HK-2 (cell line): Measurements from ENCODE around the gene DNHD1.

ENCODE experiments used
- DNase-seq: peaks from one replicate; pipeline ENCODE4 v3.0.0-alpha.2; 2018; ENCODE audit not compliant: unreplicated experiment

Gene DNHD1

GRCh38 chr11:6497069-6497839 is at the start of gene DNHD1:
Gene DNHD1 (plus strand): TSS chr11:6497280. CDS start chr11:6498216, 936 bp downstream.
- no peak for DNase-seq

DNA sequence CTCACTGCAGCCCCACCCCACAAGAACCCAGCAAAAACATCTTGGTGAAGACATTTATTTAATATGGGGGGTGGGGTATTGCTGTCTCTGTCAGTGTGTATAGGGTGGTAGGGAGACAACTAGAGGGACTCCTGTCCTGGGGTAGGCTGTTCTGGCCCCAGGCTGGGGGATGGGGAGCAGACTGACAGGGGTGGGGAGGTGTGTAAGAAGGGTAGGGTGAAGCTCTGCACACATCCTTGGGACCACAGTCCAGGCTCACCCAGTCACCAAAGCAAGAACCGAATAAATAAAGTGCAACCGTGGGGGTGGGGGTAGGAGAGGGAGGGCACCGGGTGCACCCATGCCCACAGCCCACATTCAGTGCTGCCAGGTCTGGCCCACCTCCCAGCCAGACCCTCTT is 48.5 kb upstream of the DNHD1 start:
- DNase-seq = no peak

DNA sequence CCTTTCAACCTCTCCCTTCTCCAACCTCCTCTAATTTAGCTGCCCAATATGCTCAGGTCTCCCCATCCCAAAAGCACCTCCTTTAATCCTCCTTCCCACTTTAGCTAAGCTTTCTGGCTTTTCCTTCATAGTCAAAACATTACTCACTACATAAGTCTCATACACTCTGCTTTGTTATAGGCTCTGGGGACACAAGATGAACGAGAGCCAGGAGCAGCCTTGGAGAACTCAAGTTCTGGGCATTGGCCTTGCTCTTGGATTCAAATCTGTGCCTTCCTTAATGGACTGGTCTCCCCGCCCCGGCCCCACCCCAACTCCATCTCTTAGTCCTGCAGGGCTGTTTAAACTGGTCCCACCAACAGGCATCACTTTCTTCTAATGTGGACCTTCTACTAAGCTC is 44.9 kb upstream of the DNHD1 start:
- DNase-seq = no peak

DNA sequence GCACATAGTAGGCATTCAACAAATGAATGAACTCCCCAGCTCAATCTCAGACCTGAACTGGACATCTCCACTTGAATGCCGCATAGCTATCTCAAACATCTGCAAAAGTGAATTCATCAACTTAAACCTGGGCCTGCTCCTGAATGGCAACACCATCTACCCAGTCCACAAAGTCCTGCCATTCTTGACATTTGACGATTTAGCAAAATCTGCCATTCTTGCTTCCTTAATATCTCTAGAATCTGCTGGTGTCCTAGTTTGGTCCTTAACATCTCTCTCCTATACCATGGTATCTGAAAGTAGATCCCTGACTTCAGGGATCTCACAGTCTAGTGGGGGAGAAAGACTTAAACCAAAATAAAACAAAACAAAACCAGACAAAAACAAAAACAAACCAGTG is 43.9 kb upstream of the DNHD1 start:
- no peak for DNase-seq

DNA sequence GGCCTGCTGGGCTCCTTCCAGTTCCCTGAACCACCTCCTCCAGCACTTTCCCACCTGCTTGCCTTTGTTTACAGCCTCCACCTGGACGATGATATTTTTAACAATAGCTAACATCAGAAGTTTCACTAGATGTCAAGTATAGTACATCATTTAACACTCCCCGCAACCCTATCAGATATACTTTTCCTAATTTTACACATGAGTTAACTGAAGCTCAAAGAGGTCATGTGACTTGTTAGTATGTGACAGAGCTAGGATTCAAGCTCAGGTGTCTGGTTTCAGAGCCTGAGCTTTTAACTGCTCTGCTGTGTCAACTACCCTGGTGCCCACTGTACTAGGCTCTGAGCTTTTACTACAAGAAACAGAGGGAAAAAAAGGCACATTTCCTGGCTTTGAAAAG is 42.0 kb upstream of the DNHD1 start:
- no peak for DNase-seq

DNA sequence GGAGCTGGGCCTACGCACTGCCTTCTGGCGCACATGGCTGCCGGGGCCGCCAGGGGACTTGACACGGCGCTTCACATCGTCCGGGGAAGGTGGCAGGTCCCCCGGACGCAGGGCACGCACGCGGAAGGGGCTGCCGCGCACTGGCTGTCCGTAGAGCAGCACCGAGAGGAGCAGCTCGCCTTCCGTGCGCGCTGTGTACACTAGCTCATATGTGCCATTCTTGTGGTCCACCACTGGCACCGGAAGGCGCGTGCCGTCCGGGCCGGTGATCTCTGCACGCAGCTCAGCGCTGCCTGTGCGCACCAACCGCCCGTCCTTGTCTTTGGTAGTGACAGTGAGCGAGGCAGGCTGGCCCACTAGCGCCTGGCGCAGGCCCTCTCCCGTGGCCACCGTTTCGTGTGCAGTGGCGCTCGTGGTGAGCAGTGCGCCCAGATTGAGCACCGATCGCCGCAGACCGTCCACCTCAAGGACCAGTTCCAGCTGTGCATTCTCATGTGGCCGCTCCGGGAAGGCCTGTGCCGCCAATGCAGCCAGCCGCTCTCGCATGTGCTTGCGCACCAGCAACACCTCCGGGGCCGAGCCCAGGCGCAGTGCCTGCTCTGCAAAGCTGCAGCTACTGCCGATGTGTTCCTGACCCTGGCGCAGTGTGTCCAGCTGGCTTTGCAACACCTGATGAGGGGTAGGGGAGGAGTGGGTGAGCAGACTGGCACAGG is 40.6 kb upstream of the DNHD1 start:
- no peak for DNase-seq

DNA sequence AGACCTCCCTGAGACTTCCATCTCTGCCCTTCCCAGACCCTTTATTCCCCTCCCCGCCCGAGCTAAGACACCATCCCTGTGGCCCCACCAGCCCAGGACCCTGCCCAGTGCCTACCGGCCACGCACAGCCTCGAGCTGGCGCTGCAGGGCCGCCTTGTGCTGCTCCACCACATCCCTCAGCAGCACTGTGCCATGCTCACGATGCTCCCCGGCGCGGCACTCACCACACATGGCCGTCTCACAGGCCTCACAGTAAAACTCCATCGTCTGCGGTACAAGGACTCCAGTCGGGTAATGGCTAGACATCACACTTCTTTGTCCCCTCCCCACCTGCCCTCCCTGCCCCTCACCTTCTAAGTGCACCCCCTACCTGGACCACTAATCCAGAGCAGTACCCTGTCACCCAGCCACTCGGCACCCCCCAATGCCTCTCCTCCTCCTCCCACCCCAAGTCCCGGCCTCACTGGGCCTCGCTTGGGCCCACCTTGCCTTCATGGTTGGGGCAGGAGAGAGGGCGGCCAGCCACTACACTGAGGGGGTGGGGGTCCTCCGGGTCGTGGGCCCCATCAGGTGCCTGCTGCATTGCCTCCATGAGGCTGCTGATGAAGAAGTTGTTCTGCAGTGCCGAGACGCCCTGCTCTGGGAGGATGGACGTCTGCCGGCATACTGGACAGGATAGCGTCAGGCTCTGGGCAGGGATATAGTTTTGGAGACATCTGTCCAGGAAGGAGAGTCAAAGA is 39.3 kb upstream of the DNHD1 start:
- no peak for DNase-seq

DNA sequence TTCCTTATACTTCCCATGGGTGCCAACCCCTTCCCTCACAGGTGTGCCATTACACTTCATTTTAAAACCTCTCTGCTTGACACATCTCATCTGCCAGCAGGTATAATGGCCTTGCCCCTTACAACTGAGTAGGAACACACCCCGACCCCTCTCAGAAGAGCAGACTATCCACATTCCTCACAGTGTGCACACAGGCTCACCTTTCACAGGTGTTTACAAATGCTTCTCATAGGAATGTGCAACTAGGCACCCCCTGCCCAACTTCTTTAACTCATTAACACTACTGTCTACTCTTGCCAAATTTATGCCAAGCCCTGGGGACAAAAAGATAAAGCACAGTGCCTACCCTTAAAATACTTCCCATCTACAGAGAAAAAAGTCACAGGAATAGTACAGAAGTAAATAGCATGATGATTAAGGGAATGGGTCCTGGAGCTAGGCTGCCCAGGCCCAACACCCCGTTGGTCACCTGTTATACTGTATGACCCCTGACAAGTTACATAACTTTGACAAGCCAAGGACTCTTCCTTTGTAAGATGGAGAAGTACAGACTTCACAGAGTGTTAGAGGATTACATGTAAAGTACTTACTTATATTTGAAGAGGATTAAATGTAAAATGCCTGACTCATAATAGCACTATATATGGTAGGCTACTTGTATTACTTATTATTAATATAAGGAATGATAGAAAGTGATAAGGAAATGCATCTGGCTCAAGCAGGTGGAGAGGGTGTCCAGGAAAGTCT is 38.6 kb upstream of the DNHD1 start:
- DNase-seq = no peak

- DNase-seq = no peak
These were observed 38.0 kb upstream of the DNHD1 start for GRCh38 chr11:6459099-6459450.

- DNase-seq = peak; percentile 30
These were observed 28.2 kb upstream of the DNHD1 start for GRCh38 chr11:6468712-6469495.

GRCh38 chr11:6469599-6469998 is 27.5 kb upstream of the DNHD1 start:
- no peak for DNase-seq

DNA sequence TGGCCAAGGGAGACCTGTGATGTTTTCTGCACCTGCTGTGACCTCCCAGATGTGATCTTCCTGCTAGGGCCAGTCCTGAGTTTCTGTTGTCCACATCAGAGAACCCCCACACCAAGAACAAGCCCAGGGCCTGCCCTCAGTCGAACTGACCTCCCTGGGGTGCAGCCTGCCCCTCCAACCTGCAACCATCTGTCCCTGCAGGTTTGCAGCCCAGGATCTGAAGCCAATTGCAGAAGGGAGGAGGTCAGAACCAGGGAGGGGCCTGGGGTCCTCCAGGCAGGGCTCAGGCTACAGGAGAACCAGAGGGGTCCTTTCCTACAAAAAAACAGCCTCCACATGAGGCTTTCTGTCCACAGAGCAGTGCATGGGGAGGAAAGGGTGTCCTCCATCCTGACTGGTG is 24.1 kb upstream of the DNHD1 start:
- no peak for DNase-seq

- peak; percentile 85 for DNase-seq
These were observed 23.3 kb upstream of the DNHD1 start, which contains the start of gene TRIM3 for GRCh38 chr11:6473451-6474412. Gene TRIM3 (minus strand): TSS chr11:6473941. CDS start chr11:6465695, 8,246 bp downstream.

DNA sequence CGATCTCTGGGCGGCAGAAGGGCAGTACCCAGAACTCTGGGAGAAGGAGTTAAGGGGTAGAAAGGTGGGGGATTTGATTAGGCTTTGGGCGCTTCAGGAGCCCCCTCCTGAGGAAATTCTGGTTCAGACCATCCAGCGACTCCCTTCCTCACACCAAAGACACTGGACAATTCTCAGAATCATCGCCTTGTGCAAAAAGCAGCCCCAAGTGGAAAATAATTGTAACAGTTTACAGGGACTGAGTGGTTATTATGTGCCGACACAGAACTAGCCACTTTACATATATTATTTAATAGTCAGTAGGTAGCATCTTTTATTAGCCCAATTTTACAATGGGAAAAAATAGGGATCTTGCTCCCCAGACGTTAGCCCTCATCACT is 22.7 kb upstream of the DNHD1 start:
- DNase-seq = no peak

GRCh38 chr11:6474806-6475500 is 22.1 kb upstream of the DNHD1 start:
- DNase-seq = no peak

DNA sequence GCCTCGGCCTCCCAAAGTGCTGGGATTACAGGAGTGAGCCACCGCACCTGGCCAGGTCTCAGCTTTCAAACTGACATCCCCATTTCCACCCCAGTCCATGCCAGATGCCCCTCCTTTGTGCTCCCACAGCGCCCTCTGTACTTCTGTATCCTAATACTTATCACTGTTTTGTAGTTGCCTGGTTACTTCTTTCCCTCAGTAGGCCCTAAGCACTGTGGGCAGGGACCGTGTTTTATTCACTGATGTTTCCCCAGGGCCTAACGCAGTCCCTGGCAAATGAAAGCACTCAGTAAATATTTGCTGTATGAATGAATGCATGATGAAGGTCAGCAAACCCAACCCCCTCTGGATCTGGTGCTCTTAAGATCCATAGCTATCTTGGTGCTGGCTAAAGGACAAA is 21.1 kb upstream of the DNHD1 start:
- DNase-seq = no peak

GRCh38 chr11:6476571-6476970 is 20.5 kb upstream of the DNHD1 start:
- DNase-seq = no peak

- no peak for DNase-seq
These were observed 16.7 kb upstream of the DNHD1 start for GRCh38 chr11:6480299-6480914.
